GM23338 (cell line): ENCODE results near the gene ZNF488. TPM values are rescaled to one million over a fixed set of nuclear protein-coding genes. Genes with fewer than 3 reads are reported as not detected.

Source experiments
- ATAC-seq: fragments of 200-7000 bp; cut with Tn5 transposase; 3 replicates; pipeline ENCODE4 v1.9.1; 2020
- DNase-seq: peaks from one replicate; pipeline ENCODE4 v3.0.0-alpha.2; 2015; ENCODE audit warnings: low spot score
- H2AFZ ChIP-seq: fragments of 200-600 bp; sonication (generic); 2 replicates; pipeline ENCODE4 v1.8.0; 2016; ENCODE audit warnings: antibody characterized with exemption, mild to moderate bottlenecking, moderate library complexity
- H3F3A ChIP-seq: fragments of 200-600 bp; sonication (generic); replicated peaks from 2 replicates; pipeline ENCODE4 v1.8.0; 2017; ENCODE audit warnings: antibody characterized with exemption, mixed run types, low read depth
- H3K27ac ChIP-seq: fragments of 200-600 bp; sonication (generic); 2 replicates; pipeline ENCODE4 v1.6.1; 2016; ENCODE audit warnings: low read depth
- H3K27me3 ChIP-seq: fragments of 200-600 bp; sonication (generic); 2 replicates; pipeline ENCODE4 v1.8.0; 2016; ENCODE audit warnings: mild to moderate bottlenecking, mixed run types, moderate library complexity; ENCODE audit not compliant: insufficient read depth
- H3K36me3 ChIP-seq: fragments of 200-600 bp; sonication (generic); 2 replicates; pipeline ENCODE4 v1.8.0; 2016; ENCODE audit warnings: mild to moderate bottlenecking; ENCODE audit not compliant: insufficient read depth
- H3K4me1 ChIP-seq: fragments of 200-600 bp; sonication (generic); 2 replicates; pipeline ENCODE4 v1.8.0; 2016; ENCODE audit warnings: mild to moderate bottlenecking, moderate library complexity; ENCODE audit not compliant: insufficient read depth
- H3K4me2 ChIP-seq: fragments of 200-600 bp; sonication (generic); 2 replicates; pipeline ENCODE4 v1.7.1; 2017; ENCODE audit warnings: mixed run types
- H3K4me3 ChIP-seq: fragments of 200-600 bp; sonication (generic); 2 replicates; pipeline ENCODE4 v1.6.1; 2016; ENCODE audit warnings: mixed run types
- H3K79me2 ChIP-seq: fragments of 200-600 bp; sonication (generic); replicated peaks from 2 replicates; pipeline ENCODE4 v1.8.0; 2017; ENCODE audit warnings: mild to moderate bottlenecking; ENCODE audit not compliant: insufficient read depth
- H3K9me2 ChIP-seq: fragments of 200-600 bp; sonication (generic); 2 replicates; pipeline ENCODE4 v1.8.0; 2017; ENCODE audit not compliant: insufficient read depth
- H4K20me1 ChIP-seq: fragments of 200-600 bp; sonication (generic); replicated peaks from 2 replicates; pipeline ENCODE4 v1.8.0; 2017; ENCODE audit warnings: mild to moderate bottlenecking; ENCODE audit not compliant: insufficient read depth
- H3K27ac Mint-ChIP-seq: 2 replicates; pipeline ENCODE4 v1.8.0; 2020; ENCODE audit warnings: inconsistent platforms, mild to moderate bottlenecking, moderate library complexity, mixed read lengths
- H3K27me3 Mint-ChIP-seq: 3 replicates; pipeline ENCODE4 v1.8.0; 2022; ENCODE audit warnings: low read depth, mild to moderate bottlenecking, moderate library complexity, mixed read lengths, inconsistent platforms; ENCODE audit not compliant: insufficient read depth, poor library complexity
- H3K36me3 Mint-ChIP-seq: 3 replicates; pipeline ENCODE4 v1.8.0; 2021; ENCODE audit warnings: low read depth, mild to moderate bottlenecking, inconsistent platforms, moderate library complexity, mixed read lengths
- H3K4me1 Mint-ChIP-seq: 3 replicates; pipeline ENCODE4 v1.8.0; 2020; ENCODE audit warnings: mild to moderate bottlenecking, inconsistent platforms, mixed read lengths
- H3K4me3 Mint-ChIP-seq: 3 replicates; pipeline ENCODE4 v1.8.0; 2021; ENCODE audit warnings: moderate library complexity, mild to moderate bottlenecking, inconsistent platforms, mixed read lengths
- H3K9me3 Mint-ChIP-seq: 3 replicates; pipeline ENCODE4 v1.8.0; 2020; ENCODE audit warnings: moderate library complexity, mild to moderate bottlenecking, inconsistent platforms, mixed read lengths
- CREB1 ChIP-seq: fragments of 250-450 bp; sonication (Bioruptor Pico); IDR thresholded peaks from 2 replicates; pipeline ENCODE4 v1.5.0; 2020; ENCODE audit warnings: low read depth, mild to moderate bottlenecking, moderate library complexity
- EZH2 ChIP-seq: fragments of 200-600 bp; sonication (generic); IDR thresholded peaks from one replicate; pipeline ENCODE4 v1.8.0; 2017; ENCODE audit warnings: antibody characterized with exemption, mild to moderate bottlenecking, low read depth; ENCODE audit not compliant: unreplicated experiment
- NANOG ChIP-seq: IDR thresholded peaks from 2 replicates; pipeline ENCODE4 v1.6.1; 2016; ENCODE audit warnings: antibody characterized with exemption, borderline replicate concordance
- POLR2AphosphoS5 ChIP-seq: IDR thresholded peaks from 2 replicates; pipeline ENCODE4 v1.6.1; 2016; ENCODE audit warnings: antibody characterized with exemption, low read depth
- STAT1 ChIP-seq: IDR thresholded peaks from one replicate; pipeline ENCODE4 v1.6.1; 2016; ENCODE audit warnings: antibody characterized with exemption; ENCODE audit not compliant: unreplicated experiment
- ZNF331 ChIP-seq: fragments of 250-450 bp; sonication (Bioruptor Pico); IDR thresholded peaks from 2 replicates; pipeline ENCODE4 v1.5.0; 2020; ENCODE audit warnings: low read depth, mild to moderate bottlenecking, moderate library complexity
- polyA plus RNA-seq: library from polyadenylated mRNA; unstranded; fragments of >200 nt; fragmentation: Nextera tagmentation; extraction: Ambion mirVana; gene quantifications from 2 replicates; pipeline ENCODE4 v1.2.1, GENCODE V29; 2016
- total RNA-seq: library from RNA; depleted of rRNA; stranded (reverse); fragments of >200 nt; shearing (Covaris generic); gene quantifications from 2 replicates; pipeline ENCODE4 v1.2.3, GENCODE V29; 2014
- TF ChIP-seq, protein P1 (sequence below): IDR thresholded peaks from one replicate; pipeline ENCODE4 v1.6.1; 2018; ENCODE audit warnings: antibody characterized with exemption; ENCODE audit not compliant: unreplicated experiment
- TF ChIP-seq, protein P2 (sequence below): IDR thresholded peaks from 2 replicates; pipeline ENCODE4 v1.6.1; 2016; ENCODE audit warnings: antibody characterized with exemption
- TF ChIP-seq, protein P3 (sequence below), 2 experiments: fragments of 200-600 bp in 1 of 2; sonication (generic) in 1 of 2; conservative IDR thresholded peaks; 2 replicates each; pipeline versions ENCODE4 v1.5.1 to v1.6.1; 2016 to 2017; ENCODE audit warnings: antibody characterized with exemption in 2 of 2, low read depth in 2 of 2, mild to moderate bottlenecking in 2 of 2, moderate library complexity in 1 of 2

Gene ZNF488
- total and polyA plus RNA-seq, 2 experiments from 2014 or later, result 2.5 to 5.2 TPM

DNA sequence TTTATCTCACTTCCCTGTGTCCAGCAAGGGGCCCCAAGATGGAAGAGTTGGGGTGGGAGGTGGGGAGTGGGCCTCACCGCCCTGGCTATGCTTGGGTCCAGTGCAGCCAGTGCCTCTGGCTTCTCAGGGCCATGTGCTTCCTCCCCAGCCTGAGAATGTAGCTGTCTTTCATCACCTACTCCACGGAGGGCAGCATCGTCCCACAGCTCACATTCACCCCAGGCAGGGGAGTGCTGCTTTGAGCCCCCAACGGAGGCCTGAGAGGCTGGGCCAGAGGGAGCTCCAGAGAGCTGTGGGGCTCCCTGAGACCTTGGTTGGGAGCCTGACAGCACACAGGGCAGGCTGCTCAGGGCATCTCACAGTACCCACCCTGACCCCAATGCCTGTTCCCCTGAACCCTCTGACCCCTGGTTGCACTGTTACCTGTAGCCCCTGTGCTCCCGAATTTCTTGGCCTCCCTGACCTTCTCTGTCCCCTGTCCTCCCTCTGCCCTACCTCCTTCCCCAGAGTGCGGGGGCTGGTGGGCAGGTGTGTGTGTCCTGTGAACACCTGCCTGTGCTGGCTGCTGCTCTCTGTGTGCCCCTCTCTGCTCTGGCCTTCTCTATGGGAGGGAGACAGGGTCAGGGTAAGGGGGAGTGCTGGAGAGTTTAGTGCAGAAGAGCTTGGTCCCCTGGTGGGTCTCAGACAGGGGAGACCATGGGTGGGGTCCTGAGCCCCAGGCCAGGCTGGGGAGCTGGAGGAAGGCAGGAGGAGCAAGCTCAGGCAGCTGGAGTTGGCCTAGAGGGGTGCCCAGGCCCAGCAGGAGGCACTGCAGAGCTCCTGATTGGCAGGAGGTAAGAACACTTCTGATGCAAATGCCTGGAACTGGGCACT, 19.6 kb upstream of the ZNF488 start:
- Histone ChIP-seq H2AFZ (0 out of 2 replicates have a peak overlapping the region, but pooled peaks have one; percentile 59), H3K4me2 (0 out of 2 replicates have a peak overlapping the region, but pooled peaks have one; percentile 57)
- no peak for DNase-seq

More for the DNA sequence above, 19.6 kb upstream of the ZNF488 start:
- H3K4me1 Mint-ChIP-seq, result peaks cover 25% of the 10 kb centered on the region
- Histone ChIP-seq H3K36me3 (no peaks in the 10 kb centered on the region), H3K27ac (no peak overlapping the region), H3K27me3 (no peaks in the 10 kb centered on the region), H3K4me1 (peaks cover 9% of the 10 kb centered on the region; the same call in 1 of the 2 replicates), H3K4me3 (no peak overlapping the region), H3K9me2 (0 out of 2 replicates have a peak, but pooled peaks cover 2% of the 10 kb centered on the region), H3F3A (no peaks in the 10 kb centered on the region), H3K79me2 (no peaks in the 10 kb centered on the region), H4K20me1 (no peaks in the 10 kb centered on the region)
- ATAC-seq, result peak; percentile 37
- H3K9me3 Mint-ChIP-seq, result no peaks in the 10 kb centered on the region
- H3K4me3 Mint-ChIP-seq, result no peak overlapping the region; the same call in 2 of the 3 replicates
- H3K27ac Mint-ChIP-seq, result peak overlapping the region; percentile 33; the same call in 1 of the 2 replicates
- H3K27me3 Mint-ChIP-seq, result peaks cover 10% of the 10 kb centered on the region
- H3K36me3 Mint-ChIP-seq, result no peaks in the 10 kb centered on the region
- TF ChIP-seq, protein P1, sequence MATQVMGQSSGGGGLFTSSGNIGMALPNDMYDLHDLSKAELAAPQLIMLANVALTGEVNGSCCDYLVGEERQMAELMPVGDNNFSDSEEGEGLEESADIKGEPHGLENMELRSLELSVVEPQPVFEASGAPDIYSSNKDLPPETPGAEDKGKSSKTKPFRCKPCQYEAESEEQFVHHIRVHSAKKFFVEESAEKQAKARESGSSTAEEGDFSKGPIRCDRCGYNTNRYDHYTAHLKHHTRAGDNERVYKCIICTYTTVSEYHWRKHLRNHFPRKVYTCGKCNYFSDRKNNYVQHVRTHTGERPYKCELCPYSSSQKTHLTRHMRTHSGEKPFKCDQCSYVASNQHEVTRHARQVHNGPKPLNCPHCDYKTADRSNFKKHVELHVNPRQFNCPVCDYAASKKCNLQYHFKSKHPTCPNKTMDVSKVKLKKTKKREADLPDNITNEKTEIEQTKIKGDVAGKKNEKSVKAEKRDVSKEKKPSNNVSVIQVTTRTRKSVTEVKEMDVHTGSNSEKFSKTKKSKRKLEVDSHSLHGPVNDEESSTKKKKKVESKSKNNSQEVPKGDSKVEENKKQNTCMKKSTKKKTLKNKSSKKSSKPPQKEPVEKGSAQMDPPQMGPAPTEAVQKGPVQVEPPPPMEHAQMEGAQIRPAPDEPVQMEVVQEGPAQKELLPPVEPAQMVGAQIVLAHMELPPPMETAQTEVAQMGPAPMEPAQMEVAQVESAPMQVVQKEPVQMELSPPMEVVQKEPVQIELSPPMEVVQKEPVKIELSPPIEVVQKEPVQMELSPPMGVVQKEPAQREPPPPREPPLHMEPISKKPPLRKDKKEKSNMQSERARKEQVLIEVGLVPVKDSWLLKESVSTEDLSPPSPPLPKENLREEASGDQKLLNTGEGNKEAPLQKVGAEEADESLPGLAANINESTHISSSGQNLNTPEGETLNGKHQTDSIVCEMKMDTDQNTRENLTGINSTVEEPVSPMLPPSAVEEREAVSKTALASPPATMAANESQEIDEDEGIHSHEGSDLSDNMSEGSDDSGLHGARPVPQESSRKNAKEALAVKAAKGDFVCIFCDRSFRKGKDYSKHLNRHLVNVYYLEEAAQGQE, result no peak
- TF ChIP-seq, protein P2, sequence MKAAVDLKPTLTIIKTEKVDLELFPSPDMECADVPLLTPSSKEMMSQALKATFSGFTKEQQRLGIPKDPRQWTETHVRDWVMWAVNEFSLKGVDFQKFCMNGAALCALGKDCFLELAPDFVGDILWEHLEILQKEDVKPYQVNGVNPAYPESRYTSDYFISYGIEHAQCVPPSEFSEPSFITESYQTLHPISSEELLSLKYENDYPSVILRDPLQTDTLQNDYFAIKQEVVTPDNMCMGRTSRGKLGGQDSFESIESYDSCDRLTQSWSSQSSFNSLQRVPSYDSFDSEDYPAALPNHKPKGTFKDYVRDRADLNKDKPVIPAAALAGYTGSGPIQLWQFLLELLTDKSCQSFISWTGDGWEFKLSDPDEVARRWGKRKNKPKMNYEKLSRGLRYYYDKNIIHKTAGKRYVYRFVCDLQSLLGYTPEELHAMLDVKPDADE, result no peak
- TF ChIP-seq, protein P3, sequence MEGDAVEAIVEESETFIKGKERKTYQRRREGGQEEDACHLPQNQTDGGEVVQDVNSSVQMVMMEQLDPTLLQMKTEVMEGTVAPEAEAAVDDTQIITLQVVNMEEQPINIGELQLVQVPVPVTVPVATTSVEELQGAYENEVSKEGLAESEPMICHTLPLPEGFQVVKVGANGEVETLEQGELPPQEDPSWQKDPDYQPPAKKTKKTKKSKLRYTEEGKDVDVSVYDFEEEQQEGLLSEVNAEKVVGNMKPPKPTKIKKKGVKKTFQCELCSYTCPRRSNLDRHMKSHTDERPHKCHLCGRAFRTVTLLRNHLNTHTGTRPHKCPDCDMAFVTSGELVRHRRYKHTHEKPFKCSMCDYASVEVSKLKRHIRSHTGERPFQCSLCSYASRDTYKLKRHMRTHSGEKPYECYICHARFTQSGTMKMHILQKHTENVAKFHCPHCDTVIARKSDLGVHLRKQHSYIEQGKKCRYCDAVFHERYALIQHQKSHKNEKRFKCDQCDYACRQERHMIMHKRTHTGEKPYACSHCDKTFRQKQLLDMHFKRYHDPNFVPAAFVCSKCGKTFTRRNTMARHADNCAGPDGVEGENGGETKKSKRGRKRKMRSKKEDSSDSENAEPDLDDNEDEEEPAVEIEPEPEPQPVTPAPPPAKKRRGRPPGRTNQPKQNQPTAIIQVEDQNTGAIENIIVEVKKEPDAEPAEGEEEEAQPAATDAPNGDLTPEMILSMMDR (conservative IDR thresholded peaks at IDR 0.05; ENCODE audit: low read depth in 2 of 2), result peak in 1 of 2 experiments; percentile 30; a peak in 1 of 4 replicates
- TF ChIP-seq EZH2 (no peak), POLR2AphosphoS5 (no peak), CREB1 (no peak), STAT1 (no peak), NANOG (no peak), ZNF331 (CRISPR knock-in tag) (no peak)
